GM12873 (cell line): ENCODE results near the gene CWF19L2.

ENCODE experiments used
- TF ChIP-seq, protein P1 (sequence below): IDR thresholded peaks from 2 replicates; pipeline ENCODE4 v1.5.1; 2012; ENCODE audit warnings: low read depth, mild to moderate bottlenecking, moderate library complexity, low read length, control low read depth; ENCODE audit not compliant: insufficient read depth; ENCODE audit errors: missing control alignments

The CWF19L2 gene

GRCh38 chr11:107282195-107282594 lies 175.4 kb downstream of the CWF19L2 start:
- TF ChIP-seq, protein P1, sequence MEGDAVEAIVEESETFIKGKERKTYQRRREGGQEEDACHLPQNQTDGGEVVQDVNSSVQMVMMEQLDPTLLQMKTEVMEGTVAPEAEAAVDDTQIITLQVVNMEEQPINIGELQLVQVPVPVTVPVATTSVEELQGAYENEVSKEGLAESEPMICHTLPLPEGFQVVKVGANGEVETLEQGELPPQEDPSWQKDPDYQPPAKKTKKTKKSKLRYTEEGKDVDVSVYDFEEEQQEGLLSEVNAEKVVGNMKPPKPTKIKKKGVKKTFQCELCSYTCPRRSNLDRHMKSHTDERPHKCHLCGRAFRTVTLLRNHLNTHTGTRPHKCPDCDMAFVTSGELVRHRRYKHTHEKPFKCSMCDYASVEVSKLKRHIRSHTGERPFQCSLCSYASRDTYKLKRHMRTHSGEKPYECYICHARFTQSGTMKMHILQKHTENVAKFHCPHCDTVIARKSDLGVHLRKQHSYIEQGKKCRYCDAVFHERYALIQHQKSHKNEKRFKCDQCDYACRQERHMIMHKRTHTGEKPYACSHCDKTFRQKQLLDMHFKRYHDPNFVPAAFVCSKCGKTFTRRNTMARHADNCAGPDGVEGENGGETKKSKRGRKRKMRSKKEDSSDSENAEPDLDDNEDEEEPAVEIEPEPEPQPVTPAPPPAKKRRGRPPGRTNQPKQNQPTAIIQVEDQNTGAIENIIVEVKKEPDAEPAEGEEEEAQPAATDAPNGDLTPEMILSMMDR, result no peak
